ENCODE data around the gene TMEM258. TPM values are rescaled to one million over a fixed set of nuclear protein-coding genes. Genes with fewer than 3 reads are reported as not detected.

TMEM258 gene
- total RNA-seq, 3 donors from 2014 or later (not counting 1 experiment from before 2014, with no cell fraction given) = 64.4 to 69.3 (median 66.1) TPM

GRCh38 chr11:61752117-61752924, 40.1 kb downstream of the TMEM258 start, which contains the start of gene MYRF:
Gene MYRF, plus strand, starts transcription at chr11:61752636. Its CDS starts 109 bp downstream, at chr11:61752745.
- H3K27ac Mint-ChIP-seq = peak within 1 kb of the TSS; percentile 64 to 78
- H3K9me3 Mint-ChIP-seq = no peaks in the 10 kb centered on the region
- H3K27me3 ChIP-seq (ENCODE audit: control insufficient read depth, insufficient read depth, low read length) = peaks cover 13% of the 10 kb centered on the region
- H3K4me1 ChIP-seq (ENCODE audit: control insufficient read depth, insufficient read depth, low read length) = peaks cover 25% of the 10 kb centered on the region
- intact Hi-C loops (cut with micrococcal nuclease) = no loop called here
- H3K36me3 Mint-ChIP-seq = no peaks in the 10 kb centered on the region
- no peak within 1 kb of the TSS for H3K27ac ChIP-seq (ENCODE audit: low read length)
- peaks cover 8 to 25% of the 10 kb centered on the region in 2 donors for H3K27me3 Mint-ChIP-seq (ENCODE audit: low read depth in 2 of 2)
- H3K36me3 ChIP-seq (ENCODE audit: control insufficient read depth, insufficient read depth, low read length) = no peaks in the 10 kb centered on the region
- peaks cover 9 to 27% of the 10 kb centered on the region in 2 donors for H3K4me1 Mint-ChIP-seq
- H3K4me3 ChIP-seq (ENCODE audit: low read length) = peak within 1 kb of the TSS; percentile 23
- peak; percentile 36 for TF ChIP-seq CTCF (IDR thresholded peaks at IDR 0.05)
- H3K9me3 ChIP-seq (ENCODE audit: control insufficient read depth, insufficient read depth, low read length) = no peaks in the 10 kb centered on the region
- WGBS (ENCODE audit: insufficient coverage) = 4% methylated on average over 93 of the region's 93 CpGs
- H3K4me3 Mint-ChIP-seq = peak within 1 kb of the TSS; percentile 85
- DNase-seq = peak; percentile 69 to 74
- peak; percentile 86 to 87 (median 86) for ATAC-seq

- ATAC-seq = no peak
- WGBS (ENCODE audit: insufficient coverage) = 91% methylated on average over 14 of the region's 14 CpGs
- H3K27ac ChIP-seq (ENCODE audit: low read length) = no peak overlapping the region
- peaks cover 20% of the 10 kb centered on the region for H3K4me1 ChIP-seq (ENCODE audit: control insufficient read depth, insufficient read depth, low read length)
- Mint-ChIP-seq H3K9me3 (no peaks in the 10 kb centered on the region), H3K27me3 (ENCODE audit: low read depth in 2 of 2) (peaks cover 8 to 25% of the 10 kb centered on the region in 2 donors), H3K4me1 (peaks cover 9 to 24% of the 10 kb centered on the region in 2 donors), H3K4me3 (peak overlapping the region; percentile 13), H3K36me3 (no peaks in the 10 kb centered on the region), H3K27ac (no peak overlapping the region)
- DNase-seq = no peak
- H3K27me3 ChIP-seq (ENCODE audit: control insufficient read depth, insufficient read depth, low read length) = peaks cover 13% of the 10 kb centered on the region
- TF ChIP-seq CTCF (IDR thresholded peaks at IDR 0.05) = no peak
- H3K9me3 ChIP-seq (ENCODE audit: control insufficient read depth, insufficient read depth, low read length) = no peaks in the 10 kb centered on the region
- intact Hi-C loops (cut with micrococcal nuclease) = no loop called here
- H3K4me3 ChIP-seq (ENCODE audit: low read length) = no peak overlapping the region
- no peaks in the 10 kb centered on the region for H3K36me3 ChIP-seq (ENCODE audit: control insufficient read depth, insufficient read depth, low read length)
Measured at GRCh38 chr11:61751384-61751783, 41.0 kb downstream of the TMEM258 start.

GRCh38 chr11:61750631-61751273, 41.6 kb downstream of the TMEM258 start:
- WGBS (ENCODE audit: insufficient coverage) = 95% methylated on average over 5 of the region's 5 CpGs
- no peak overlapping the region for H3K27ac Mint-ChIP-seq
- peaks cover 8 to 25% of the 10 kb centered on the region in 2 donors for H3K27me3 Mint-ChIP-seq (ENCODE audit: low read depth in 2 of 2)
- Histone ChIP-seq H3K4me1 (ENCODE audit: control insufficient read depth, insufficient read depth, low read length) (peaks cover 14% of the 10 kb centered on the region), H3K27ac (ENCODE audit: low read length) (no peak overlapping the region), H3K27me3 (ENCODE audit: control insufficient read depth, insufficient read depth, low read length) (peaks cover 13% of the 10 kb centered on the region), H3K9me3 (ENCODE audit: control insufficient read depth, insufficient read depth, low read length) (no peaks in the 10 kb centered on the region), H3K4me3 (ENCODE audit: low read length) (no peak overlapping the region), H3K36me3 (ENCODE audit: control insufficient read depth, insufficient read depth, low read length) (no peaks in the 10 kb centered on the region)
- DNase-seq (no peak), ATAC-seq (no peak)
- TF ChIP-seq CTCF (IDR thresholded peaks at IDR 0.05) = no peak
- intact Hi-C loops (cut with micrococcal nuclease) = no loop called here
- H3K4me3 Mint-ChIP-seq = peak overlapping the region; percentile 13
- H3K9me3 Mint-ChIP-seq = no peaks in the 10 kb centered on the region
- peaks cover 2 to 18% of the 10 kb centered on the region in 2 donors for H3K4me1 Mint-ChIP-seq
- no peaks in the 10 kb centered on the region for H3K36me3 Mint-ChIP-seq
